H1 (cell line): ENCODE results near the gene CD300C. TPM values are rescaled to one million over a fixed set of nuclear protein-coding genes. Genes with fewer than 3 reads are reported as not detected.
"Not testable (repeated sequence)": the region's sequence is repeated elsewhere in the genome, so short reads cannot be mapped to it uniquely, and the experiment has no call there.

Experiments
- CTCF ChIA-PET: fragments of 300-600 bp; sonication (Branson Sonifier 250); formaldehyde crosslinking; loops from one replicate; lab custom pipeline; 2021; ENCODE audit not compliant: partially characterized antibody; lab: Charles Lee
- POLR2A ChIA-PET: fragments of 300-600 bp; sonication (Branson Sonifier 250); formaldehyde crosslinking; loops from one replicate; lab custom pipeline; 2021; ENCODE audit warnings: inconsistent platforms; ENCODE audit not compliant: partially characterized antibody; lab: Charles Lee
- DNase-seq, 2 experiments: peaks; one replicate each; pipeline versions ENCODE4 v3.0.0 to v3.0.0-alpha.2; 2010 to 2022; ENCODE audit warnings: low spot score in 2 of 2, low read depth in 1 of 2, mixed read lengths in 1 of 2
- FAIRE-seq: peaks from 2 replicates; lab custom pipeline; 2011; peaks lifted over from hg19 to GRCh38; lab: Jason Lieb, UNC
- H2AFZ ChIP-seq: 2 replicates; pipeline ENCODE4 v1.8.1; 2012; ENCODE audit warnings: low read length, inconsistent platforms
- H2AK5ac ChIP-seq: 2 replicates; pipeline ENCODE4 v1.6.1; 2013; ENCODE audit warnings: low read depth, low read length
- H2BK120ac ChIP-seq: replicated peaks from 2 replicates; pipeline ENCODE3; 2013; ENCODE audit warnings: low read depth, low read length, inconsistent platforms
- H2BK12ac ChIP-seq: 2 replicates; pipeline ENCODE4 v1.6.1; 2013; ENCODE audit warnings: low read depth, low read length
- H2BK15ac ChIP-seq: 2 replicates; pipeline ENCODE4 v1.6.1; 2013; ENCODE audit warnings: low read length
- H2BK20ac ChIP-seq: 2 replicates; pipeline ENCODE4 v1.6.1; 2013; ENCODE audit warnings: low read length
- H2BK5ac ChIP-seq: 2 replicates; pipeline ENCODE4 v1.6.1; 2013; ENCODE audit warnings: low read depth, low read length
- H3K14ac ChIP-seq: 2 replicates; pipeline ENCODE4 v1.6.1; 2013; ENCODE audit warnings: inconsistent platforms; ENCODE audit not compliant: insufficient read length
- H3K18ac ChIP-seq: 2 replicates; pipeline ENCODE4 v1.6.1; 2013; ENCODE audit warnings: low read length; ENCODE audit errors: extremely low read depth
- H3K23ac ChIP-seq: 2 replicates; pipeline ENCODE4 v1.6.1; 2013; ENCODE audit warnings: inconsistent platforms; ENCODE audit not compliant: insufficient read length
- H3K23me2 ChIP-seq: 2 replicates; pipeline ENCODE4 v1.6.1; 2013; ENCODE audit warnings: low read depth, low read length
- H3K27ac ChIP-seq: 2 replicates; pipeline ENCODE4 v1.6.1; 2011; ENCODE audit warnings: low read depth, low read length, inconsistent platforms
- H3K27me3 ChIP-seq, 4 experiments: replicated peaks in 1 of 4; 1 replicate in 1 of 4; 2 replicates in 3 of 4; pipeline versions ENCODE4 v1.6.1 to v1.8.1; 2011 to 2013; ENCODE audit warnings: low read length in 3 of 4, mild to moderate bottlenecking in 3 of 4, inconsistent platforms in 2 of 4, mixed read lengths in 2 of 4, moderate library complexity in 1 of 4; ENCODE audit not compliant: control insufficient read depth in 3 of 4, insufficient read depth in 3 of 4; ENCODE audit errors: extremely low read depth in 1 of 4
- H3K36me3 ChIP-seq, 4 experiments: 2 replicates each; pipeline versions ENCODE4 v1.6.1 to v1.8.1; 2011 to 2013; ENCODE audit warnings: mild to moderate bottlenecking in 4 of 4, low read length in 3 of 4, moderate library complexity in 2 of 4, control low read depth in 1 of 4, inconsistent platforms in 1 of 4; ENCODE audit not compliant: insufficient read depth in 4 of 4, control insufficient read depth in 2 of 4
- H3K4ac ChIP-seq: replicated peaks from 2 replicates; pipeline ENCODE3; 2013; ENCODE audit warnings: low read length, low read depth, mixed read lengths, inconsistent platforms; ENCODE audit not compliant: insufficient read length
- H3K4me1 ChIP-seq, 4 experiments: replicated peaks in 1 of 4; 1 replicate in 1 of 4; 2 replicates in 3 of 4; pipeline versions ENCODE4 v1.6.1 to v1.8.1; 2011 to 2013; ENCODE audit warnings: low read length in 3 of 4, inconsistent platforms in 2 of 4, mixed read lengths in 1 of 4; ENCODE audit not compliant: insufficient read depth in 4 of 4, control insufficient read depth in 3 of 4
- H3K4me2 ChIP-seq, 2 experiments: 2 replicates each; pipeline versions ENCODE4 v1.6.1 to v1.8.1; 2011 to 2013; ENCODE audit warnings: low read depth in 2 of 2, low read length in 2 of 2, control low read depth in 1 of 2, inconsistent platforms in 1 of 2, mild to moderate bottlenecking in 1 of 2; ENCODE audit not compliant: insufficient read depth in 1 of 2
- H3K4me3 ChIP-seq, 4 experiments: fragments of 200-600, 300-600 bp in 1 of 4; sonication (generic), shearing (Covaris generic), sonication (Bioruptor Twin) in 1 of 4; 2 replicates each; pipeline versions ENCODE4 v1.5.1 to v1.8.1; 2011 to 2016; ENCODE audit warnings: low read length in 4 of 4, low read depth in 3 of 4, control low read depth in 2 of 4, inconsistent platforms in 2 of 4, mild to moderate bottlenecking in 2 of 4, mixed read lengths in 1 of 4, moderate library complexity in 1 of 4; ENCODE audit not compliant: insufficient read depth in 2 of 4; ENCODE audit errors: extremely low read depth in 1 of 4
- H3K56ac ChIP-seq: replicated peaks from 2 replicates; pipeline ENCODE3; 2013; ENCODE audit warnings: low read depth, mild to moderate bottlenecking, mixed read lengths, low read length, inconsistent platforms; ENCODE audit not compliant: insufficient read length
- H3K79me1 ChIP-seq: 2 replicates; pipeline ENCODE4 v1.6.1; 2013; ENCODE audit warnings: low read depth, low read length, control low read depth
- H3K79me2 ChIP-seq, 2 experiments: 2 replicates each; pipeline versions ENCODE4 v1.6.1 to v1.8.1; 2012 to 2013; ENCODE audit warnings: low read length in 2 of 2, mild to moderate bottlenecking in 2 of 2, inconsistent platforms in 1 of 2; ENCODE audit not compliant: insufficient read depth in 2 of 2, control insufficient read depth in 1 of 2
- H3K9ac ChIP-seq, 4 experiments: replicated peaks in 1 of 4; 1 replicate in 1 of 4; 2 replicates in 3 of 4; pipeline versions ENCODE4 v1.6.1 to v1.8.1; 2011 to 2013; ENCODE audit warnings: low read depth in 3 of 4, low read length in 3 of 4, control low read depth in 2 of 4, mild to moderate bottlenecking in 2 of 4, moderate library complexity in 2 of 4, inconsistent platforms in 1 of 4; ENCODE audit errors: extremely low read depth in 1 of 4
- H3K9me3 ChIP-seq, 2 experiments: 2 replicates each; pipeline versions ENCODE4 v1.6.1 to v1.8.1; 2012 to 2013; ENCODE audit warnings: mild to moderate bottlenecking in 2 of 2, moderate library complexity in 2 of 2, control low read depth in 1 of 2, inconsistent platforms in 1 of 2, low read depth in 1 of 2, low read length in 1 of 2, mixed read lengths in 1 of 2; ENCODE audit not compliant: insufficient read depth in 2 of 2
- H4K20me1 ChIP-seq, 2 experiments: replicated peaks in 1 of 2; 2 replicates each; pipeline versions ENCODE3 to v1.8.1; 2011 to 2013; ENCODE audit warnings: inconsistent platforms in 2 of 2, low read length in 2 of 2, mild to moderate bottlenecking in 1 of 2; ENCODE audit not compliant: insufficient read depth in 2 of 2, control insufficient read depth in 1 of 2
- H4K5ac ChIP-seq: 2 replicates; pipeline ENCODE4 v1.6.1; 2013; ENCODE audit warnings: low read length, low read depth, mixed read lengths, inconsistent platforms; ENCODE audit not compliant: insufficient read length
- H4K8ac ChIP-seq: 2 replicates; pipeline ENCODE4 v1.8.0; 2013; ENCODE audit warnings: mild to moderate bottlenecking, moderate library complexity, low read length, inconsistent platforms; ENCODE audit not compliant: insufficient read depth; ENCODE audit errors: extremely low read depth
- H4K91ac ChIP-seq: replicated peaks from 2 replicates; pipeline ENCODE3; 2013; ENCODE audit warnings: low read length, mixed read lengths, inconsistent platforms; ENCODE audit not compliant: insufficient read length
- WGBS, 2 experiments: shearing (Covaris generic) in 1 of 2; methylation state at CpG; one replicate each; pipeline versions ENCODE4 v1.1.6 to v1.1.7; 2013 to 2015; ENCODE audit warnings: low lambda C conversion rate in 2 of 2, mixed read lengths in 2 of 2, inconsistent platforms in 1 of 2, low coverage in 1 of 2, missing lambda C conversion rate in 1 of 2; ENCODE audit not compliant: insufficient replicate concordance in 2 of 2, insufficient coverage in 1 of 2, insufficient read length in 1 of 2; ENCODE audit errors: extremely low coverage in 1 of 2, missing lambda C conversion rate in 1 of 2; 5-methylcytosine and 5-hydroxymethylcytosine counted together
- polyA plus RNA-seq, 7 experiments: library from polyadenylated mRNA; depleted of rRNA in 3 of 7; stranded (reverse) in 5 of 7; unstranded in 2 of 7; fragments of >200 nt in 5 of 7; fragments of 200-250 nt in 2 of 7; gene quantifications; 1 replicate in 5 of 7; 2 replicates in 1 of 7; 4 replicates in 1 of 7; pipeline versions ENCODE4 v1.2.1 to v1.2.3, GENCODE V29; 2011 to 2013; ENCODE audit warnings: missing spikeins in 2 of 7, mixed read lengths in 2 of 7
- total RNA-seq: library from RNA; stranded (reverse); fragmentation: NEBNext Ultra II Directional; extraction: Animal tissue kit (Norgen Biotek cat#: 25700); gene quantifications from 2 replicates; pipeline ENCODE4 v1.2.1, GENCODE V29; 2021

The CD300C gene
- total and polyA plus RNA-seq, 2 of the 8 experiments (the other 6 are each of a cell fraction or from before 2014, with no cell fraction given) = not detected

DNA sequence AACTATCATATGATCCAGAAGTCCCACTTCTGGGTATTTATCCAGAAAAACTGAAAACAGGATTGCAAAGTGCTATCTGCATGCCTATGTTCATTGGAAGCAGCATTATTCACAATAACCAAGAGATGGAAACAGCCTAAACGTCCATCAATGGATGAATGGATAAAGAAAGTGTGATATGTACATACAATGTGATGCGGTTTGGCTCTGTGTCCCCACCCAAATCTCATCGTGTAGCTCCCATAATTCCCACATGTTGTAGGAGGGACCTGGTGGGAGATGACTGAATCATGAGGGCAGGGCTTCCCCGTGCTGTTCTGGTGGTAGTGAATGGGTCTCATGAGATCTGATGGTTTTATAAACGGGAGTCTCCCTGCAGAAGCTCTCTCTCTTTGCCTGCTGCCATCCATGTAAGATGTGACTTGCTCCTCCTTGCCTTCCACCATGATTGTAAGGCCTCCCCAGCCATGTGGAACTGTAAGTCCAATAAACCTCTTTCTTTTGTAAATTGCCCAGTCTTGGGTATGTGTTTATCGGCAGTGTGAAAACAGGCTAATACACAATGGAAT lies 27.4 kb downstream of the CD300C start:
- H3K79me2 ChIP-seq, H2AK5ac ChIP-seq, H3K4me2 ChIP-seq, H3K4ac ChIP-seq, H3K14ac ChIP-seq, H3K9ac ChIP-seq, H3K36me3 ChIP-seq, H2BK12ac ChIP-seq, H4K20me1 ChIP-seq, H3K23me2 ChIP-seq, H2BK15ac ChIP-seq, POLR2A ChIA-PET, H3K4me3 ChIP-seq, FAIRE-seq, H2BK5ac ChIP-seq, H3K27me3 ChIP-seq, H3K27ac ChIP-seq, H4K8ac ChIP-seq, H2BK120ac ChIP-seq, H4K5ac ChIP-seq, H4K91ac ChIP-seq, H3K23ac ChIP-seq, H3K4me1 ChIP-seq, H3K79me1 ChIP-seq, DNase-seq, H3K56ac ChIP-seq, H2BK20ac ChIP-seq, H2AFZ ChIP-seq, H3K18ac ChIP-seq: not testable (repeated sequence)
- peaks cover 29 to 32% of the 10 kb centered on the region in 2 experiments for H3K9me3 ChIP-seq
- 90% methylated on average over 6 of the region's 6 CpGs; no CpG with 5 or more reads in 1 of the 2 experiments for WGBS, 2 experiments
- CTCF ChIA-PET = interaction anchor here (0.7 to 1.1 kb wide), 2 partner anchors 14 to 79 kb away, joined by 3 to 4 read pairs; no protein-coding TSS in a partner anchor
